Calu3 (cell line): Measurements from ENCODE around the gene CDC45. TPM values are rescaled to one million over a fixed set of nuclear protein-coding genes. Genes with fewer than 3 reads are reported as not detected.

Experiments
- BruUV-seq: library from RNA; stranded (reverse); fragments of 400-500 nt; replicated peaks from 2 replicates; lab custom pipeline; 2021; lab: Mats Ljungman, UMichigan
- CTCF ChIA-PET: fragments of 300-600 bp; sonication (Branson Sonifier 250); formaldehyde crosslinking; loops from one replicate; lab custom pipeline; 2022; ENCODE audit warnings: antibody characterized with exemption; lab: Charles Lee
- DNase-seq: peaks from one replicate; pipeline ENCODE4 v3.0.0; 2022
- H3K27ac Mint-ChIP-seq: one replicate; pipeline ENCODE4 v1.8.0; 2022; ENCODE audit warnings: mixed read lengths; ENCODE audit not compliant: unreplicated experiment
- H3K27me3 Mint-ChIP-seq: one replicate; pipeline ENCODE4 v1.8.0; 2022; ENCODE audit warnings: mixed read lengths; ENCODE audit not compliant: unreplicated experiment
- H3K36me3 Mint-ChIP-seq: one replicate; pipeline ENCODE4 v1.8.0; 2022; ENCODE audit warnings: mild to moderate bottlenecking, moderate library complexity, mixed read lengths; ENCODE audit not compliant: insufficient read depth, unreplicated experiment
- H3K4me1 Mint-ChIP-seq: one replicate; pipeline ENCODE4 v1.8.0; 2022; ENCODE audit warnings: mild to moderate bottlenecking, low read depth, mixed read lengths; ENCODE audit not compliant: unreplicated experiment
- H3K4me3 Mint-ChIP-seq: one replicate; pipeline ENCODE4 v1.8.0; 2022; ENCODE audit warnings: mild to moderate bottlenecking, low read depth, moderate library complexity, mixed read lengths; ENCODE audit not compliant: unreplicated experiment
- H3K9me3 Mint-ChIP-seq: one replicate; pipeline ENCODE4 v1.8.0; 2022; ENCODE audit warnings: low read depth, mixed read lengths; ENCODE audit not compliant: unreplicated experiment
- CTCF ChIP-seq: fragments of 200-600 bp; IDR thresholded peaks from one replicate; pipeline ENCODE4 v1.8.0; 2022; ENCODE audit warnings: antibody characterized with exemption; ENCODE audit not compliant: unreplicated experiment
- intact Hi-C: fragments of 100-400 bp; cut with micrococcal nuclease; formaldehyde crosslinking; loops from one replicate; pipeline ENCODE4 v1.10.0; 2022; ENCODE audit not compliant: unreplicated experiment
- total RNA-seq: library from RNA; stranded (reverse); gene quantifications from 2 replicates; pipeline ENCODE4 v1.2.3, GENCODE V29; 2022

The CDC45 gene
- total RNA-seq, 1 experiment from 2014 or later: 45.0 TPM

DNA sequence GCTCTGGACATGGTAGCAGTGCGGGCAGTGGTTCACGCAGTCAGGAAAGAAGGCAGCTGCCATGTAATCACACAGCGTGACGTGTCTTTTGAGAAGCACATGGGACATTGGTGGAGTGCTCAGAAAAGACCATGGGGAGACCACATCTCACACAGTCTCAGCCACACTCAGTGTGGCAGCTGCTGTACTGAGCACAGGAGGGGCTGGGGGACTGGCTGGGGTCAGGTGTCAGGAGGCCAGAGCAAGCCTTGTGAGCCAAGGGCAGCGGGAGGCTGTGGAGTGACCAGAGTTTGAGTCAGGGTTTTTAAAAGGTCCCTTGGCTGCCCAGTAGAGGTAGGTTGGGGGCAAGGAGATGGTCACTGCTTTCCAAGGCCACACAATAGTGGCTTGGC is 26.0 kb downstream of the CDC45 start:
- TF ChIP-seq CTCF: no peak
- H3K27ac Mint-ChIP-seq: no peak overlapping the region
- intact Hi-C loops: no loop called here
- no TSS peak for BruUV-seq
- H3K4me3 Mint-ChIP-seq: no peak overlapping the region
- peaks cover 17% of the 10 kb centered on the region for H3K36me3 Mint-ChIP-seq
- DNase-seq: no peak
- H3K4me1 Mint-ChIP-seq: no peaks in the 10 kb centered on the region
- H3K9me3 Mint-ChIP-seq: no peaks in the 10 kb centered on the region
- CTCF ChIA-PET: no interaction called here
- no peaks in the 10 kb centered on the region for H3K27me3 Mint-ChIP-seq

DNA sequence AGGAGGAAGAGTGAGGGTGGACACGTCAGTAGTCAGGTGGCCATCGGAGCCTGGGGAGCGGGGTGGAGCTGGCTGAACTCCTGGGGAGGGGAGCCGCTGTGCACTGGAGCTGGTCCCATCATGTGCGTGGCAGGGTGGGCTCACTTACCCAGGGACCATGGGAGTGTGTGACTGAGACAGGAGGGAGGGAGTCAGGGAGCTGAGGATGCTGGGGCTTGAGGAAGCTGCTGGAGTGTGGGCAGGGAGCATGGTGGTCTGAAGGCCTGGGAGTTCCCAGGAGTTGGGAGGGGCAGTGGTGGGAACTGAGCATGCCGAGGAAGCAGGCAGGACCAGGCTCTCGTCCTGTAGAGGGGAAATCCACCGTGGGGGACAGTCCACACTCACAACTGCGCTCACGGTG is 26.5 kb downstream of the CDC45 start:
- H3K4me1 Mint-ChIP-seq: no peaks in the 10 kb centered on the region
- peaks cover 17% of the 10 kb centered on the region for H3K36me3 Mint-ChIP-seq
- H3K4me3 Mint-ChIP-seq: no peak overlapping the region
- no peak for DNase-seq
- no peak overlapping the region for H3K27ac Mint-ChIP-seq
- no TSS peak for BruUV-seq
- no peaks in the 10 kb centered on the region for H3K9me3 Mint-ChIP-seq
- no peak for TF ChIP-seq CTCF
- CTCF ChIA-PET: no interaction called here
- H3K27me3 Mint-ChIP-seq: no peaks in the 10 kb centered on the region
- intact Hi-C loops: no loop called here

DNA sequence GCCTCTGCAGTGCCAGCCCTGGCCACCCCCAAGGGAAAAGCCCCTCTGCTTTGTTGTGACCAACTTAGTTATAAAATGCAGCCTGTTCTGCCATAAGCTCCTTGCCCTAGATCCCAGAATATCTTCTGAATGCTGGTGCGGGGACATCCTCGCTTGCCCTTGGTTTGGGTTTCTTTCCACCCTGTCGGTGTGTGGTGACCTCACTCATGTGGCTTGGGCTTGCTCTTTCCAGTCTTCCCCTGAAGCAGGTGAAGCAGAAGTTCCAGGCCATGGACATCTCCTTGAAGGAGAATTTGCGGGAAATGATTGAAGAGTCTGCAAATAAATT is 27.8 kb downstream of the CDC45 start:
- TF ChIP-seq CTCF: no peak
- BruUV-seq: no TSS peak
- no peak for DNase-seq
- CTCF ChIA-PET: interaction anchor here (0.6 kb wide), 1 partner anchor 349 kb away, joined by 3 read pairs; no protein-coding TSS in a partner anchor
- peaks cover 22% of the 10 kb centered on the region for H3K36me3 Mint-ChIP-seq
- no peaks in the 10 kb centered on the region for H3K27me3 Mint-ChIP-seq
- no peaks in the 10 kb centered on the region for H3K4me1 Mint-ChIP-seq
- H3K27ac Mint-ChIP-seq: no peak overlapping the region
- H3K4me3 Mint-ChIP-seq: no peak overlapping the region
- H3K9me3 Mint-ChIP-seq: no peaks in the 10 kb centered on the region
- intact Hi-C loops: no loop called here

- H3K4me1 Mint-ChIP-seq: no peaks in the 10 kb centered on the region
- no peaks in the 10 kb centered on the region for H3K27me3 Mint-ChIP-seq
- BruUV-seq: no TSS peak
- no peaks in the 10 kb centered on the region for H3K9me3 Mint-ChIP-seq
- H3K36me3 Mint-ChIP-seq: peaks cover 22% of the 10 kb centered on the region
- no peak for TF ChIP-seq CTCF
- intact Hi-C loops: no loop called here
- CTCF ChIA-PET: interaction anchor here (0.6 kb wide), 1 partner anchor 350 kb away, joined by 3 read pairs; no protein-coding TSS in a partner anchor
- DNase-seq: no peak
- H3K27ac Mint-ChIP-seq: no peak overlapping the region
- no peak overlapping the region for H3K4me3 Mint-ChIP-seq
Measured at GRCh38 chr22:19508024-19508776, 28.5 kb downstream of the CDC45 start.
